ENCODE data around the gene TRAPPC12. TPM values are rescaled to one million over a fixed set of nuclear protein-coding genes. Genes with fewer than 3 reads are reported as not detected.
"Not testable (repeated sequence)": the region's sequence is repeated elsewhere in the genome, so short reads cannot be mapped to it uniquely, and the experiment has no call there.

TRAPPC12 gene
- total RNA-seq, 4 donors from 2014 or later, result 125 to 157 (median 145) TPM

DNA sequence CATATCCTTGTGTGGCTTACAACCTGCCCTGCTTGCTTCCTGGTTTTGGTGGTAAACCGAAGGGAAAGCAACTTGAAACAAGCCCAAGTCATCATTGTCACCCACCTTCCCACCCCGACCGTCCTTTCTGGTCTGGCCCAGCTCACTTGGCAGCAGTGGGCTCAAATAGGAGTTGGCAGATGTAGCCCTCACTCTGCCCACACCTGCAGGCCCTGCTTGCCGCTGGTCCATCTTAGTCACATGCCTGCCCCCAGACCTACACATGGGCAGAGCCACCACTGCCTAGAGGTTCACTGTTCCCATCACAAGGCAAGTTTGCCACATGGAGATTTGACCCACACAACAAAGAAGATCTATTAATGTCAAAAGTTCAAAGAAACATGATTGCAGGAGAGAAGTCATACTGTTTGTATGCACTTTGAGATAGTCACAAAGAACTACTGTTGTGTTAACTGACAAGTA is 11.2 kb upstream of the TRAPPC12 start:
- peaks cover 0 to 7% (median 0%) of the 10 kb centered on the region in 3 donors for H3K36me3 ChIP-seq
- TF ChIP-seq CTCF (IDR thresholded peaks at IDR 0.05), result no peak
- no peak for TF ChIP-seq EP300 (IDR thresholded peaks at IDR 0.05)
- TF ChIP-seq POLR2A (IDR thresholded peaks at IDR 0.05), result no peak
- no peaks in the 10 kb centered on the region for H3K9me3 ChIP-seq
- DNase-seq (ENCODE audit: low spot score in 2 of 2), result no peak
- WGBS, 2 donors, result 88 to 95% methylated on average over 4 of the region's 4 CpGs
- no peaks in the 10 kb centered on the region for H3K4me1 ChIP-seq
- no peak overlapping the region for H3K4me3 ChIP-seq
- no peaks in the 10 kb centered on the region for H3K27me3 ChIP-seq
- H3K27ac ChIP-seq, result no peak overlapping the region

GRCh38 chr2:3369340-3370181 is 9.9 kb upstream of the TRAPPC12 start:
- 93% methylated on average over 26 to 30 of the region's 34 CpGs for WGBS, 2 donors
- not testable (repeated sequence) for H3K9me3 ChIP-seq; H3K4me1 ChIP-seq; H3K27ac ChIP-seq; H3K36me3 ChIP-seq; H3K27me3 ChIP-seq; H3K4me3 ChIP-seq; DNase-seq (ENCODE audit: low spot score in 2 of 2)

GRCh38 chr2:3376821-3377220 is 2.7 kb upstream of the TRAPPC12 start:
- TF ChIP-seq EP300 (IDR thresholded peaks at IDR 0.05) (no peak), POLR2A (IDR thresholded peaks at IDR 0.05) (no peak), CTCF (IDR thresholded peaks at IDR 0.05) (no peak)
- peaks cover 0 to 44% (median 22%) of the 10 kb centered on the region in 4 donors for H3K4me1 ChIP-seq
- H3K27ac ChIP-seq, result no peak overlapping the region
- peak overlapping the region in 3 of 4 donors; percentile 67 to 80 (median 73) for H3K4me3 ChIP-seq
- peaks cover 0 to 4% (median 0%) of the 10 kb centered on the region in 3 donors for H3K36me3 ChIP-seq
- no peaks in the 10 kb centered on the region for H3K27me3 ChIP-seq
- H3K9me3 ChIP-seq, result no peaks in the 10 kb centered on the region
- 70 to 74% methylated on average over 6 of the region's 6 CpGs for WGBS, 2 donors
- DNase-seq (ENCODE audit: low spot score in 2 of 2), result no peak

DNA sequence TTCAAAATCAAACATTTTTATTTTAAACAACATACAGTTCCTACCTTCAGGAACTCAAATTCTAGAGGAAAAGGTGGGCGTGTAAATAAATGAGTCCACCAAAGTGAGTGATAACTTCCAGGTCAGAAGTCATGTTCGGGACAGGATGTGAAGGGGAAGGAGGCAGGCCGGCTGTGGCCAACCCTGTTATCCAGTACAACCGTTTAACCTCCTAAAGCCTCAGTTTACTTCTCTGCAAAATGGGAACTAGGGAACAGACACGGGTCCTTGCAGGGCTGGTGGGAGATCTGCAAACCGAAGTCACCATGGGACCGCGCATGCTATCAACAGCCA is 2.2 kb upstream of the TRAPPC12 start:
- H3K27me3 ChIP-seq, result no peaks in the 10 kb centered on the region
- H3K4me1 ChIP-seq, result peaks cover 0 to 44% (median 22%) of the 10 kb centered on the region in 4 donors
- peak overlapping the region; percentile 37 to 80 (median 70) for H3K4me3 ChIP-seq
- WGBS, 2 donors, result 0% methylated on average over 7 to 8 of the region's 8 CpGs
- TF ChIP-seq POLR2A (IDR thresholded peaks at IDR 0.05) (no peak), CTCF (IDR thresholded peaks at IDR 0.05) (no peak), EP300 (IDR thresholded peaks at IDR 0.05) (no peak)
- peaks cover 0 to 8% (median 0%) of the 10 kb centered on the region in 3 donors for H3K36me3 ChIP-seq
- H3K9me3 ChIP-seq, result no peaks in the 10 kb centered on the region
- DNase-seq (ENCODE audit: low spot score in 2 of 2), result no peak
- peak overlapping the region in 3 of 4 donors; percentile 87 to 93 (median 91) for H3K27ac ChIP-seq

DNA sequence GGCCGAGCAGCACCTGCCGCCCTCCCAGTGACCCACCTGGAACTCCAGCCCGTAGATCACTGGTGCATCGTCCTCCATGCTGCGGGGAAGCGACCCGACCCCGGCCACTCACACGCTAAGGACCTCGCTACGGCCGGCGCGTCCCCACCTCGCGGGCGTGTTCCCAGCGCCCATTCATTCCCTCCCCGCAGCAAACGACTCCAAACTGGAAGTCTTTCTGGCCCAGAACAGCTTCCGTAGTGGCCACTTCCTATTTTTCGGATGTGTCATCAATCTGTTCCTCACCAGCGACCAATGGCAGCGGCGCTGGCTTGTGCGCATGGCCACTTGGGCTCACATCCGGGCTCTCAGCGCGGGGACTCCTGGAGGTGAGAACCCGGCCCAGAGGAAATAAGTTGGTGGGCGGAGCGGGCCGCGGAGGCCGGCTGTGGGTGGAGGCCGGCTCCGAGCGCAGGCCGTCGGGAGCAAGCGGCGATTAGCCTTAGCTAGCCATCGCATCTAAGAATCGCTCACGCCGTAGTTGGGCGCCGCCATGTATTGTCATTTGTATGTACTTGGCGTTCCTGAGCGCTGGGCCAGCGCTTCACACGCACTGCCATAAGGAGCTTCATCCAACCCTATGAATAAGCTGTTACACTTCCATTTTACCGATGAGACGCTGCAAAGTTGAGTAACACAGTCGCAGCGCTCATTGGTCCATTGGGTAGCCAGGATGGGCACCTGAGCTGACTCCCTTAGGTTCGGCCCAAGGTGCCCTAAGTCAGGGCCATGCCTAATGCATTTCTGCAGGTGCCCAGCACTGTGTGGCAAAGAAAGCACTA is 1.7 kb upstream of the TRAPPC12 start, which contains the start of gene EIPR1:
EIPR1 (minus strand) TSS at position 207 of the 821 bp plus-strand sequence; CDS start at position 78, 129 bp downstream.
- DNase-seq (ENCODE audit: low spot score in 2 of 2), result peak; percentile 95 to 97
- TF ChIP-seq EP300 (IDR thresholded peaks at IDR 0.05) (peak; percentile 93 to 97), CTCF (IDR thresholded peaks at IDR 0.05) (peak in 2 of 5 experiments; percentile 51 to 68), POLR2A (IDR thresholded peaks at IDR 0.05) (peak; percentile 50 to 73)
- Histone ChIP-seq H3K36me3 (peaks cover 0 to 14% (median 0%) of the 10 kb centered on the region in 3 donors), H3K27ac (peak within 1 kb of the TSS; percentile 74 to 93 (median 89)), H3K4me3 (peak within 1 kb of the TSS; percentile 37 to 80 (median 70)), H3K9me3 (no peaks in the 10 kb centered on the region), H3K4me1 (peaks cover 0 to 44% (median 22%) of the 10 kb centered on the region in 4 donors), H3K27me3 (no peaks in the 10 kb centered on the region)
- WGBS, 2 donors, result 3 to 5% methylated on average over 33 to 56 of the region's 57 CpGs

Data from tibial nerve (tissue), 4 donors.